CD4-positive, alpha-beta memory T cell (primary cell): ENCODE measurements around the gene INSYN2A. TPM values are rescaled to one million over a fixed set of nuclear protein-coding genes. Genes with fewer than 3 reads are reported as not detected.

Experiments used
- CTCF ChIA-PET: fragments of 350-600 bp; sonication (Branson Sonifier 250); formaldehyde crosslinking; loops from one replicate; lab custom pipeline; 2021; ENCODE audit warnings: inconsistent platforms; ENCODE audit not compliant: partially characterized antibody; lab: Charles Lee
- POLR2A ChIA-PET: fragments of 350-600 bp; sonication (Branson Sonifier 250); formaldehyde crosslinking; loops from one replicate; lab custom pipeline; 2021; ENCODE audit not compliant: partially characterized antibody; lab: Charles Lee
- DNase-seq, 5 donors: peaks; one replicate each; pipeline versions ENCODE4 v3.0.0 to v3.0.0-alpha.2; 2020 to 2022; ENCODE audit warnings: mixed read lengths in 1 of 5
- H3K27ac ChIP-seq: one replicate; pipeline ENCODE4 v1.7.0; 2013; ENCODE audit warnings: low read depth, low read length
- H3K27me3 ChIP-seq: 2 replicates; pipeline ENCODE4 v1.7.0; 2013; ENCODE audit warnings: mild to moderate bottlenecking, low read length, moderate library complexity; ENCODE audit not compliant: insufficient read depth
- H3K36me3 ChIP-seq: 2 replicates; pipeline ENCODE4 v1.7.0; 2013; ENCODE audit warnings: mild to moderate bottlenecking, low read length, moderate library complexity; ENCODE audit not compliant: insufficient read depth
- H3K4me1 ChIP-seq: 2 replicates; pipeline ENCODE4 v1.7.0; 2013; ENCODE audit warnings: mild to moderate bottlenecking, low read length, moderate library complexity; ENCODE audit not compliant: insufficient read depth
- H3K4me3 ChIP-seq, 2 donors: one replicate each; pipeline ENCODE4 v1.7.0; 2013; ENCODE audit warnings: low read length in 2 of 2, mild to moderate bottlenecking in 1 of 2
- H3K9me3 ChIP-seq, 2 donors: one replicate each; pipeline ENCODE4 v1.7.0; 2013; ENCODE audit warnings: low read length in 2 of 2, control low read depth in 1 of 2; ENCODE audit not compliant: control insufficient read depth in 1 of 2
- H3K27ac Mint-ChIP-seq, 7 donors: one replicate each; pipeline ENCODE4 v1.8.0; 2020 to 2021; ENCODE audit warnings: mixed read lengths in 7 of 7, mild to moderate bottlenecking in 6 of 7, inconsistent platforms in 3 of 7, moderate library complexity in 3 of 7
- H3K27me3 Mint-ChIP-seq, 2 donors: one replicate each; pipeline ENCODE4 v1.8.0; 2020 to 2021; ENCODE audit warnings: mixed read lengths in 2 of 2
- H3K36me3 Mint-ChIP-seq, 2 donors: one replicate each; pipeline ENCODE4 v1.8.0; 2020 to 2021; ENCODE audit warnings: mixed read lengths in 2 of 2, inconsistent platforms in 1 of 2, mild to moderate bottlenecking in 1 of 2
- H3K4me1 Mint-ChIP-seq, 4 donors: one replicate each; pipeline ENCODE4 v1.8.0; 2020 to 2021; ENCODE audit warnings: mixed read lengths in 4 of 4, mild to moderate bottlenecking in 1 of 4
- H3K4me3 Mint-ChIP-seq, 8 donors: one replicate each; pipeline ENCODE4 v1.8.0; 2020 to 2021; ENCODE audit warnings: mixed read lengths in 8 of 8, mild to moderate bottlenecking in 7 of 8, moderate library complexity in 6 of 8, inconsistent platforms in 3 of 8
- H3K9me3 Mint-ChIP-seq, 8 donors: one replicate each; pipeline ENCODE4 v1.8.0; 2020 to 2021; ENCODE audit warnings: mixed read lengths in 8 of 8, mild to moderate bottlenecking in 5 of 8, inconsistent platforms in 3 of 8, moderate library complexity in 1 of 8
- intact Hi-C: fragments of 100-400 bp; cut with micrococcal nuclease; formaldehyde crosslinking; loops from one replicate; pipeline ENCODE4 v1.15.1; 2023
- polyA plus RNA-seq, 2 donors: library from polyadenylated mRNA; unstranded; fragments of 300-500 nt; fragmentation: Illumina TruSeq; gene quantifications; one replicate each; pipeline ENCODE4 v1.2.3, GENCODE V29; 2021
- total RNA-seq, 2 experiments: library from RNA; stranded (reverse); gene quantifications; one replicate each; pipeline ENCODE4 v1.2.3, GENCODE V29; 2021

INSYN2A gene
- total and polyA plus RNA-seq, 4 experiments from 2014 or later = not detected

- Histone ChIP-seq H3K36me3 (no peaks in the 10 kb centered on the region), H3K27ac (no peak overlapping the region), H3K27me3 (no peaks in the 10 kb centered on the region), H3K4me1 (no peaks in the 10 kb centered on the region), H3K4me3 (no peak overlapping the region), H3K9me3 (no peaks in the 10 kb centered on the region)
- H3K9me3 Mint-ChIP-seq = peaks cover 0 to 3% (median 0%) of the 10 kb centered on the region in 8 donors
- ChIA-PET POLR2A (no interaction called here), CTCF (no interaction called here)
- DNase-seq = no peak
- H3K27ac Mint-ChIP-seq = no peak overlapping the region
- intact Hi-C loops = no loop called here
- H3K36me3 Mint-ChIP-seq = no peaks in the 10 kb centered on the region
- H3K4me3 Mint-ChIP-seq = no peak overlapping the region
- no peaks in the 10 kb centered on the region for H3K4me1 Mint-ChIP-seq
- no peaks in the 10 kb centered on the region for H3K27me3 Mint-ChIP-seq
Observed at GRCh38 chr10:127154831-127155620, 41.4 kb downstream of the INSYN2A start.

GRCh38 chr10:127153181-127153580 is 43.2 kb downstream of the INSYN2A start:
- Histone ChIP-seq H3K27ac (no peak overlapping the region), H3K27me3 (no peaks in the 10 kb centered on the region), H3K36me3 (no peaks in the 10 kb centered on the region), H3K4me3 (no peak overlapping the region), H3K9me3 (no peaks in the 10 kb centered on the region), H3K4me1 (no peaks in the 10 kb centered on the region)
- Mint-ChIP-seq H3K27me3 (no peaks in the 10 kb centered on the region), H3K4me1 (no peaks in the 10 kb centered on the region), H3K27ac (no peak overlapping the region), H3K36me3 (no peaks in the 10 kb centered on the region), H3K4me3 (no peak overlapping the region), H3K9me3 (no peaks in the 10 kb centered on the region)
- intact Hi-C loops = no loop called here
- DNase-seq = no peak
- ChIA-PET POLR2A (no interaction called here), CTCF (no interaction called here)

GRCh38 chr10:127151981-127152699 is 44.3 kb downstream of the INSYN2A start:
- H3K4me3 Mint-ChIP-seq = no peak overlapping the region
- Histone ChIP-seq H3K27me3 (no peaks in the 10 kb centered on the region), H3K36me3 (no peaks in the 10 kb centered on the region), H3K4me1 (no peaks in the 10 kb centered on the region), H3K9me3 (no peaks in the 10 kb centered on the region), H3K27ac (no peak overlapping the region), H3K4me3 (no peak overlapping the region)
- intact Hi-C loops = no loop called here
- no peaks in the 10 kb centered on the region for H3K4me1 Mint-ChIP-seq
- no peaks in the 10 kb centered on the region for H3K27me3 Mint-ChIP-seq
- ChIA-PET POLR2A (no interaction called here), CTCF (no interaction called here)
- H3K9me3 Mint-ChIP-seq = no peaks in the 10 kb centered on the region
- H3K36me3 Mint-ChIP-seq = no peaks in the 10 kb centered on the region
- DNase-seq = no peak
- no peak overlapping the region for H3K27ac Mint-ChIP-seq

GRCh38 chr10:127151541-127151940 is 44.9 kb downstream of the INSYN2A start:
- H3K27ac ChIP-seq = no peak overlapping the region
- intact Hi-C loops = no loop called here
- no peak overlapping the region for H3K27ac Mint-ChIP-seq
- no peak overlapping the region for H3K4me3 ChIP-seq
- no peaks in the 10 kb centered on the region for H3K27me3 Mint-ChIP-seq
- no peaks in the 10 kb centered on the region for H3K4me1 Mint-ChIP-seq
- H3K36me3 ChIP-seq = no peaks in the 10 kb centered on the region
- H3K27me3 ChIP-seq = no peaks in the 10 kb centered on the region
- ChIA-PET POLR2A (no interaction called here), CTCF (no interaction called here)
- DNase-seq = no peak
- H3K36me3 Mint-ChIP-seq = no peaks in the 10 kb centered on the region
- H3K9me3 Mint-ChIP-seq = no peaks in the 10 kb centered on the region
- H3K9me3 ChIP-seq = no peaks in the 10 kb centered on the region
- H3K4me1 ChIP-seq = no peaks in the 10 kb centered on the region
- no peak overlapping the region for H3K4me3 Mint-ChIP-seq

GRCh38 chr10:127150136-127150535 is 46.3 kb downstream of the INSYN2A start:
- no peaks in the 10 kb centered on the region for H3K4me1 Mint-ChIP-seq
- Histone ChIP-seq H3K4me1 (no peaks in the 10 kb centered on the region), H3K27ac (no peak overlapping the region), H3K4me3 (no peak overlapping the region), H3K9me3 (no peaks in the 10 kb centered on the region), H3K27me3 (no peaks in the 10 kb centered on the region), H3K36me3 (no peaks in the 10 kb centered on the region)
- H3K4me3 Mint-ChIP-seq = no peak overlapping the region
- no peak overlapping the region for H3K27ac Mint-ChIP-seq
- no peaks in the 10 kb centered on the region for H3K36me3 Mint-ChIP-seq
- H3K9me3 Mint-ChIP-seq = no peaks in the 10 kb centered on the region
- ChIA-PET CTCF (no interaction called here), POLR2A (no interaction called here)
- H3K27me3 Mint-ChIP-seq = no peaks in the 10 kb centered on the region
- intact Hi-C loops = no loop called here
- no peak for DNase-seq

- Histone ChIP-seq H3K4me1 (no peaks in the 10 kb centered on the region), H3K27me3 (no peaks in the 10 kb centered on the region), H3K27ac (no peak overlapping the region), H3K4me3 (no peak overlapping the region), H3K36me3 (no peaks in the 10 kb centered on the region), H3K9me3 (no peaks in the 10 kb centered on the region)
- no peak for DNase-seq
- intact Hi-C loops = no loop called here
- Mint-ChIP-seq H3K27me3 (no peaks in the 10 kb centered on the region), H3K4me1 (no peaks in the 10 kb centered on the region), H3K36me3 (no peaks in the 10 kb centered on the region), H3K27ac (no peak overlapping the region), H3K4me3 (no peak overlapping the region), H3K9me3 (no peaks in the 10 kb centered on the region)
- POLR2A ChIA-PET = no interaction called here
- CTCF ChIA-PET = no interaction called here
Observed at GRCh38 chr10:127149501-127150081, 46.8 kb downstream of the INSYN2A start.

- no peaks in the 10 kb centered on the region for H3K4me1 ChIP-seq
- intact Hi-C loops = no loop called here
Observed at GRCh38 chr10:127148933-127149220, 47.5 kb downstream of the INSYN2A start.

More at GRCh38 chr10:127148933-127149220, 47.5 kb downstream of the INSYN2A start:
- no peaks in the 10 kb centered on the region for H3K4me1 Mint-ChIP-seq
- no peak overlapping the region for H3K27ac ChIP-seq
- DNase-seq = no peak
- no peak overlapping the region for H3K4me3 Mint-ChIP-seq
- H3K27ac Mint-ChIP-seq = no peak overlapping the region
- peaks cover 0 to 2% of the 10 kb centered on the region in 2 donors for H3K27me3 Mint-ChIP-seq
- H3K9me3 Mint-ChIP-seq = no peaks in the 10 kb centered on the region
- H3K36me3 Mint-ChIP-seq = no peaks in the 10 kb centered on the region
- H3K36me3 ChIP-seq = no peaks in the 10 kb centered on the region
- H3K4me3 ChIP-seq = no peak overlapping the region
- POLR2A ChIA-PET = no interaction called here
- H3K27me3 ChIP-seq = no peaks in the 10 kb centered on the region
- CTCF ChIA-PET = no interaction called here
- H3K9me3 ChIP-seq = no peaks in the 10 kb centered on the region
